Adrenal gland (tissue), 12 donors: ENCODE results near the gene GPRC5C. TPM values are rescaled to one million over a fixed set of nuclear protein-coding genes. Genes with fewer than 3 reads are reported as not detected.

ENCODE experiments used
- DNase-seq, 7 donors: peaks; one replicate each; pipeline ENCODE4 v3.0.0-alpha.2; 2019 to 2020
- H3K27ac ChIP-seq, 5 donors: fragments of 200-600 bp; sonication (generic) in 4 of 5; 1 replicate in 3 of 5; 2 replicates in 2 of 5; pipeline versions ENCODE4 v1.5.1 to v1.8.0; 2016 to 2020; ENCODE audit warnings: mild to moderate bottlenecking in 1 of 5
- H3K27me3 ChIP-seq: fragments of 200-600 bp; 2 replicates; pipeline ENCODE4 v1.8.0; 2021
- H3K36me3 ChIP-seq, 2 donors: fragments of 200-600 bp; replicated peaks in 1 of 2; 1 replicate in 1 of 2; 2 replicates in 1 of 2; pipeline versions ENCODE4 v1.5.1 to v1.8.0; 2018 to 2022
- H3K4me1 ChIP-seq, 2 donors: fragments of 200-600 bp; replicated peaks in 1 of 2; 1 replicate in 1 of 2; 2 replicates in 1 of 2; pipeline versions ENCODE4 v1.5.1 to v1.8.0; 2018 to 2021
- H3K4me3 ChIP-seq, 4 donors: fragments of 200-600 bp; sonication (generic) in 3 of 4; one replicate each; pipeline ENCODE4 v1.5.1; 2016 to 2018
- H3K9me3 ChIP-seq, 3 donors: fragments of 200-600 bp; sonication (generic) in 1 of 3; replicated peaks in 1 of 3; 1 replicate in 2 of 3; 2 replicates in 1 of 3; pipeline versions ENCODE4 v1.5.1 to v1.8.0; 2016 to 2021
- POLR2A ChIP-seq, 2 donors: fragments of 450-650 bp; IDR thresholded peaks; one replicate each; pipeline ENCODE4 v1.6.1; 2017; ENCODE audit warnings: antibody characterized with exemption in 2 of 2, mild to moderate bottlenecking in 2 of 2, moderate library complexity in 1 of 2
- WGBS, 4 donors: extraction: QIAGEN DNeasy Blood & Tissue Kit in 2 of 4; methylation state at CpG; one replicate each; pipeline versions ENCODE4 v1.1.5 to v1.1.7; 2013 to 2017; 5-methylcytosine and 5-hydroxymethylcytosine counted together
- intact Hi-C, 2 donors: fragments of 100-400 bp; cut with DNase I; formaldehyde crosslinking; loops; one replicate each; pipeline versions ENCODE4 v1.14.1 to v1.15.0; 2022 to 2023
- polyA plus RNA-seq, 3 donors: library from polyadenylated mRNA; stranded (reverse); fragments of 200-250 nt in 2 of 3; fragments of 350-450 nt in 1 of 3; fragmentation: Illumina TruSeq in 1 of 3; extraction: RNeasy Lipid Tissue Mini Kit (QIAGEN cat#74804) in 1 of 3; gene quantifications; one replicate each; pipeline ENCODE4 v1.2.3, GENCODE V29; 2013 to 2014
- total RNA-seq, 9 donors: library from RNA; depleted of rRNA in 4 of 9; stranded (reverse); fragments of >200 nt in 4 of 9; fragments of 120-200 nt in 1 of 9; fragmentation: NEBNext Ultra II Directional in 1 of 9; extraction: Animal tissue kit (Norgen Biotek cat#: 25700) in 1 of 9; gene quantifications; one replicate each; pipeline versions ENCODE4 v1.1.0 to v1.2.4, GENCODE V29; 2013 to 2023
- TF ChIP-seq, protein P1 (sequence below), 6 experiments: fragments of 450-650 bp in 4 of 6; fragments of 200-600 bp in 2 of 6; sonication (generic) in 1 of 6; IDR thresholded peaks; 1 replicate in 5 of 6; 2 replicates in 1 of 6; pipeline versions ENCODE4 v1.5.1 to v1.8.0; 2016 to 2021; ENCODE audit warnings: antibody characterized with exemption in 6 of 6, mild to moderate bottlenecking in 2 of 6, moderate library complexity in 1 of 6
- donor health status: healthy with polysubstance abuse.
- donor health status: Bipolar disorder and iron deficiency.
- donor health status: DM: yes; HTN: yes; CAD: no.
- donor health status: DM: no; HTN: no; CAD: no.
- donor health status: DM: no; HTN: no; CAD: no.
- donor health status: DM: yes; HTN: yes; CAD: no.

The GPRC5C gene
- total and polyA plus RNA-seq, 12 donors, result 2.7 to 67.2 (median 30.5) TPM

DNA sequence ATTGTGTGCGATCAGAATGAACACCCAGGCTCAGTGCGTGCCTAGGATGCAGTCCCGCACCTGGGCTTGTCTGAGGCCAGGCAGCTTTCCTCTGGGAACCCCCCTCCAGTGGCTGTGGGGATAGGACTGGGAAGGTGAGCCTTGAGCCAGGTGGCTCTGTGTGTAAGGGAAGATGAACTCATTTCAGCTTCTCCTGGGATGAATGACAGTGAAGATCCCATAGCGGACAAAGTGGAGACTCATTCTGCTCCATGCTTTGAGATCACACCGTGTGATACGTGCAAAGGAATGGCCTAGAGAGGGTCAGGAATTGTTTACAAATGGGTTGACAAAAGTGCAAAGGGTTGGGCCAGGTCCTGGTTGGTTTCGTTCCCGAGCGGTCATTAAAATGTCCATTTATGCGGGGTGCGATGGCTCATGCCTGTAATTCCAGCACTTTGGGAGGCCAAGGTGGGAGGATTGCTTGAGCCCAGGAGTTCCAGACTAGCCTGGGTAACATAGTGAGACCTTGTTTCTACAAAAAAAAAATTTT is 15.8 kb downstream of the GPRC5C start:
- Histone ChIP-seq H3K4me1 (peaks cover 22 to 27% of the 10 kb centered on the region in 2 donors), H3K4me3 (no peak overlapping the region), H3K9me3 (no peaks in the 10 kb centered on the region), H3K27ac (peak overlapping the region in 1 of 5 donors; percentile 80), H3K36me3 (no peaks in the 10 kb centered on the region), H3K27me3 (no peaks in the 10 kb centered on the region)
- DNase-seq, result no peak
- intact Hi-C loops, result no loop called here
- TF ChIP-seq, protein P1, sequence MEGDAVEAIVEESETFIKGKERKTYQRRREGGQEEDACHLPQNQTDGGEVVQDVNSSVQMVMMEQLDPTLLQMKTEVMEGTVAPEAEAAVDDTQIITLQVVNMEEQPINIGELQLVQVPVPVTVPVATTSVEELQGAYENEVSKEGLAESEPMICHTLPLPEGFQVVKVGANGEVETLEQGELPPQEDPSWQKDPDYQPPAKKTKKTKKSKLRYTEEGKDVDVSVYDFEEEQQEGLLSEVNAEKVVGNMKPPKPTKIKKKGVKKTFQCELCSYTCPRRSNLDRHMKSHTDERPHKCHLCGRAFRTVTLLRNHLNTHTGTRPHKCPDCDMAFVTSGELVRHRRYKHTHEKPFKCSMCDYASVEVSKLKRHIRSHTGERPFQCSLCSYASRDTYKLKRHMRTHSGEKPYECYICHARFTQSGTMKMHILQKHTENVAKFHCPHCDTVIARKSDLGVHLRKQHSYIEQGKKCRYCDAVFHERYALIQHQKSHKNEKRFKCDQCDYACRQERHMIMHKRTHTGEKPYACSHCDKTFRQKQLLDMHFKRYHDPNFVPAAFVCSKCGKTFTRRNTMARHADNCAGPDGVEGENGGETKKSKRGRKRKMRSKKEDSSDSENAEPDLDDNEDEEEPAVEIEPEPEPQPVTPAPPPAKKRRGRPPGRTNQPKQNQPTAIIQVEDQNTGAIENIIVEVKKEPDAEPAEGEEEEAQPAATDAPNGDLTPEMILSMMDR (IDR thresholded peaks at IDR 0.05), result no peak
- no peak for TF ChIP-seq POLR2A (IDR thresholded peaks at IDR 0.05)
- WGBS, 4 donors, result 91 to 96% (median 93%) methylated on average over 11 of the region's 11 CpGs

GRCh38 chr17:74448756-74449155 is 16.9 kb downstream of the GPRC5C start:
- Histone ChIP-seq H3K36me3 (no peaks in the 10 kb centered on the region), H3K9me3 (no peaks in the 10 kb centered on the region), H3K27ac (peak overlapping the region in 1 of 5 donors; percentile 69), H3K4me3 (no peak overlapping the region), H3K27me3 (no peaks in the 10 kb centered on the region), H3K4me1 (peaks cover 17 to 27% of the 10 kb centered on the region in 2 donors)
- WGBS, 4 donors, result 66 to 79% (median 74%) methylated on average over 8 of the region's 8 CpGs
- no peak for DNase-seq
- intact Hi-C loops, result no loop called here
- TF ChIP-seq POLR2A (IDR thresholded peaks at IDR 0.05), result no peak
- TF ChIP-seq, protein P1 (IDR thresholded peaks at IDR 0.05), result no peak

- Histone ChIP-seq H3K4me1 (peaks cover 13 to 25% of the 10 kb centered on the region in 2 donors), H3K4me3 (no peak overlapping the region), H3K27me3 (no peaks in the 10 kb centered on the region), H3K36me3 (no peaks in the 10 kb centered on the region), H3K9me3 (no peaks in the 10 kb centered on the region), H3K27ac (peak overlapping the region in 1 of 5 donors; percentile 69)
- DNase-seq, result no peak
- TF ChIP-seq POLR2A (IDR thresholded peaks at IDR 0.05), result no peak
- TF ChIP-seq, protein P1 (IDR thresholded peaks at IDR 0.05), result no peak
- intact Hi-C loops, result no loop called here
- WGBS, 4 donors, result 83 to 91% (median 87%) methylated on average over 6 to 11 of the region's 11 CpGs
Measured at GRCh38 chr17:74449306-74449705, 17.4 kb downstream of the GPRC5C start.

- no peak for DNase-seq
- Histone ChIP-seq H3K27ac (peak overlapping the region in 1 of 5 donors; percentile 69), H3K27me3 (no peaks in the 10 kb centered on the region), H3K36me3 (no peaks in the 10 kb centered on the region), H3K9me3 (no peaks in the 10 kb centered on the region), H3K4me1 (peaks cover 14 to 25% of the 10 kb centered on the region in 2 donors), H3K4me3 (no peak overlapping the region)
- WGBS, 4 donors, result 83 to 92% (median 86%) methylated on average over 3 to 5 of the region's 5 CpGs; no CpG with 5 or more reads in 1 of the 4 donors
- TF ChIP-seq, protein P1 (IDR thresholded peaks at IDR 0.05), result no peak
- no peak for TF ChIP-seq POLR2A (IDR thresholded peaks at IDR 0.05)
- intact Hi-C loops, result no loop called here
Measured at GRCh38 chr17:74449773-74450172, 17.9 kb downstream of the GPRC5C start.
